Measurements from ENCODE around the gene RBM19.

GRCh38 chr12:113886721-113887120 is 79.4 kb downstream of the RBM19 start:
- no peak for TF ChIP-seq CTCF (IDR thresholded peaks at IDR 0.05)
- TF ChIP-seq POLR2A (IDR thresholded peaks at IDR 0.05): no peak

Measured in heart left ventricle (tissue), 13 donors.